Brain pericyte (primary cell): ENCODE data around the gene FSTL4.

Source experiments
- DNase-seq: peaks from one replicate; pipeline ENCODE4 v3.0.0-alpha.2; 2012; ENCODE audit warnings: low read depth, low spot score

FSTL4 gene

GRCh38 chr5:133428072-133428660 lies 184.2 kb downstream of the FSTL4 start:
- DNase-seq: no peak

GRCh38 chr5:133427121-133427777 lies 185.1 kb downstream of the FSTL4 start:
- DNase-seq: no peak

GRCh38 chr5:133426264-133426663 lies 186.1 kb downstream of the FSTL4 start:
- no peak for DNase-seq

- no peak for DNase-seq
Observed at GRCh38 chr5:133425764-133426163, 186.6 kb downstream of the FSTL4 start.

GRCh38 chr5:133425222-133425621 lies 187.1 kb downstream of the FSTL4 start:
- DNase-seq: no peak

GRCh38 chr5:133423618-133424282 lies 188.6 kb downstream of the FSTL4 start:
- no peak for DNase-seq

- DNase-seq: no peak
Observed at GRCh38 chr5:133423011-133423617, 189.2 kb downstream of the FSTL4 start.

GRCh38 chr5:133421806-133422205 lies 190.5 kb downstream of the FSTL4 start:
- no peak for DNase-seq

- DNase-seq: no peak
Observed at GRCh38 chr5:133421394-133421793, 190.9 kb downstream of the FSTL4 start.

- DNase-seq: no peak
Observed at GRCh38 chr5:133420440-133421301, 191.7 kb downstream of the FSTL4 start.

- no peak for DNase-seq
Observed at GRCh38 chr5:133415906-133416305, 196.4 kb downstream of the FSTL4 start.

GRCh38 chr5:133415506-133415905 lies 196.8 kb downstream of the FSTL4 start:
- DNase-seq: no peak

- DNase-seq: no peak
Observed at GRCh38 chr5:133412661-133413060, 199.7 kb downstream of the FSTL4 start.

GRCh38 chr5:133410335-133410828 lies 202.0 kb downstream of the FSTL4 start:
- DNase-seq: no peak

GRCh38 chr5:133409210-133409674 lies 203.1 kb downstream of the FSTL4 start:
- no peak for DNase-seq

- DNase-seq: no peak
Observed at GRCh38 chr5:133408322-133408721, 204.0 kb downstream of the FSTL4 start.

- DNase-seq: no peak
Observed at GRCh38 chr5:133406977-133407632, 205.2 kb downstream of the FSTL4 start.

GRCh38 chr5:133406208-133406976 lies 205.9 kb downstream of the FSTL4 start:
- no peak for DNase-seq

- DNase-seq: no peak
Observed at GRCh38 chr5:133405275-133406034, 206.9 kb downstream of the FSTL4 start.
